ENCODE results near the gene CYLD.

DNA sequence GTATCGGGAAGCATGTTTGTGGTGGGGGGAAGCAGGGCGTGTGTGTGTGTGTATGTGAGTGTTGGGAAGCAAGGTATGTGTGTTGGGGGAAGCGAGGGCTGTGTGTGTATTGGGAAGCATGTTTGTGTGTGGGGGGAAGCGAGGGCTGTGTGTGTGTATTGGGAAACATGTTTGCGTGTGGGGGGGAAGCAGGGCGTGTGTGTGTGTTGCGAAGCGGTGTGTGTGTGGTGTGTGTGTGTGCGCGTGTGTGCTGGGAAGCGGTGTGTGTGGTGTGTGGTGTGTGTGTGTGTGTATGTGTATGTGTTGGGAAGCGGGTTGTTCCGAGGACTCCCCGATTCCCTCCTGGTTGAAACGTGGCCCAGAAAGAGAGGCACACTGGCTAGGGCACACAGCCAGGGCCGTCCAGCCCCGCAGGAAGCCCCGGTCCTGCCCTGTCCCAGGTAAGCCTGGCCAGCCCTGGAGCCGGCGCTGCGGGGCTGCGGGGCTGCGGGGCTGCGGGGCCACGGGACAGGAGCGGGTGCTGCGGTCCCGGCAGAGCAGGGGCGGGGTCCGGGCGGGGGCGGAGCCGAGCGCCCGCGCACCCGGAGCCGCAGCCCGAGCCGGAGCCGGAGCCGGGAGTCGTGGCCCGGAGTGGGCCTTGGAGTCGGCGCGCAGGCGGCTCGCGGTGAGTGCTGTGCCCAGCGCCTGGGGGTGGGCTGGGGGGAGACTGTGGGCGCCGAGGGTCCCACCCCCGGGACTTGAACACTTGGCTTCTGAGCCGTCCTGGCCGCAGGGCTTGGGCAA is 48.7 kb upstream of the CYLD start, which contains the start of gene NOD2:
- TF ChIP-seq ZNF175 (tag by site-specific recombination; IDR thresholded peaks at IDR 0.05) (no peak), ZNF10 (tag by site-specific recombination; IDR thresholded peaks at IDR 0.05) (no peak), ZNF335 (tag by site-specific recombination; conservative IDR thresholded peaks at IDR 0.05) (0 out of 2 replicates have a peak, but pooled peaks have one; percentile 52), MZF1 (tag by site-specific recombination; IDR thresholded peaks at IDR 0.05; ENCODE audit: borderline replicate concordance) (no peak), ZNF596 (tag by site-specific recombination; IDR thresholded peaks at IDR 0.05) (no peak), ZNF48 (tag by site-specific recombination; IDR thresholded peaks at IDR 0.05) (no peak), ZNF140 (tag by site-specific recombination; IDR thresholded peaks at IDR 0.05) (no peak), ZBTB7A (tag by site-specific recombination; IDR thresholded peaks at IDR 0.05; ENCODE audit: low read depth) (no peak), ZFP37 (tag by site-specific recombination; IDR thresholded peaks at IDR 0.05) (no peak)
- TF ChIP-seq, protein P1, sequence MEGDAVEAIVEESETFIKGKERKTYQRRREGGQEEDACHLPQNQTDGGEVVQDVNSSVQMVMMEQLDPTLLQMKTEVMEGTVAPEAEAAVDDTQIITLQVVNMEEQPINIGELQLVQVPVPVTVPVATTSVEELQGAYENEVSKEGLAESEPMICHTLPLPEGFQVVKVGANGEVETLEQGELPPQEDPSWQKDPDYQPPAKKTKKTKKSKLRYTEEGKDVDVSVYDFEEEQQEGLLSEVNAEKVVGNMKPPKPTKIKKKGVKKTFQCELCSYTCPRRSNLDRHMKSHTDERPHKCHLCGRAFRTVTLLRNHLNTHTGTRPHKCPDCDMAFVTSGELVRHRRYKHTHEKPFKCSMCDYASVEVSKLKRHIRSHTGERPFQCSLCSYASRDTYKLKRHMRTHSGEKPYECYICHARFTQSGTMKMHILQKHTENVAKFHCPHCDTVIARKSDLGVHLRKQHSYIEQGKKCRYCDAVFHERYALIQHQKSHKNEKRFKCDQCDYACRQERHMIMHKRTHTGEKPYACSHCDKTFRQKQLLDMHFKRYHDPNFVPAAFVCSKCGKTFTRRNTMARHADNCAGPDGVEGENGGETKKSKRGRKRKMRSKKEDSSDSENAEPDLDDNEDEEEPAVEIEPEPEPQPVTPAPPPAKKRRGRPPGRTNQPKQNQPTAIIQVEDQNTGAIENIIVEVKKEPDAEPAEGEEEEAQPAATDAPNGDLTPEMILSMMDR (tag by site-specific recombination; IDR thresholded peaks at IDR 0.05) = no peak
- TF ChIP-seq, protein P2, sequence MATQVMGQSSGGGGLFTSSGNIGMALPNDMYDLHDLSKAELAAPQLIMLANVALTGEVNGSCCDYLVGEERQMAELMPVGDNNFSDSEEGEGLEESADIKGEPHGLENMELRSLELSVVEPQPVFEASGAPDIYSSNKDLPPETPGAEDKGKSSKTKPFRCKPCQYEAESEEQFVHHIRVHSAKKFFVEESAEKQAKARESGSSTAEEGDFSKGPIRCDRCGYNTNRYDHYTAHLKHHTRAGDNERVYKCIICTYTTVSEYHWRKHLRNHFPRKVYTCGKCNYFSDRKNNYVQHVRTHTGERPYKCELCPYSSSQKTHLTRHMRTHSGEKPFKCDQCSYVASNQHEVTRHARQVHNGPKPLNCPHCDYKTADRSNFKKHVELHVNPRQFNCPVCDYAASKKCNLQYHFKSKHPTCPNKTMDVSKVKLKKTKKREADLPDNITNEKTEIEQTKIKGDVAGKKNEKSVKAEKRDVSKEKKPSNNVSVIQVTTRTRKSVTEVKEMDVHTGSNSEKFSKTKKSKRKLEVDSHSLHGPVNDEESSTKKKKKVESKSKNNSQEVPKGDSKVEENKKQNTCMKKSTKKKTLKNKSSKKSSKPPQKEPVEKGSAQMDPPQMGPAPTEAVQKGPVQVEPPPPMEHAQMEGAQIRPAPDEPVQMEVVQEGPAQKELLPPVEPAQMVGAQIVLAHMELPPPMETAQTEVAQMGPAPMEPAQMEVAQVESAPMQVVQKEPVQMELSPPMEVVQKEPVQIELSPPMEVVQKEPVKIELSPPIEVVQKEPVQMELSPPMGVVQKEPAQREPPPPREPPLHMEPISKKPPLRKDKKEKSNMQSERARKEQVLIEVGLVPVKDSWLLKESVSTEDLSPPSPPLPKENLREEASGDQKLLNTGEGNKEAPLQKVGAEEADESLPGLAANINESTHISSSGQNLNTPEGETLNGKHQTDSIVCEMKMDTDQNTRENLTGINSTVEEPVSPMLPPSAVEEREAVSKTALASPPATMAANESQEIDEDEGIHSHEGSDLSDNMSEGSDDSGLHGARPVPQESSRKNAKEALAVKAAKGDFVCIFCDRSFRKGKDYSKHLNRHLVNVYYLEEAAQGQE (tag by site-specific recombination; IDR thresholded peaks at IDR 0.05) = no peak

Measured in HEK293 (cell line).